GM03348 (cell line): ENCODE measurements around the gene PKN1.
"Not testable (repeated sequence)": the region's sequence is repeated elsewhere in the genome, so short reads cannot be mapped to it uniquely, and the experiment has no call there.

Experiments
- DNase-seq: peaks from one replicate; pipeline ENCODE4 v3.0.0; 2012; ENCODE audit warnings: low spot score

The PKN1 gene

GRCh38 chr19:14430712-14431111 is 2.4 kb upstream of the PKN1 start:
- DNase-seq, result no peak

- DNase-seq, result peak; percentile 29
These were observed 722 bp downstream of the PKN1 start for GRCh38 chr19:14433554-14434501.

- DNase-seq, result peak; percentile 86
These were observed 1.6 kb downstream of the PKN1 start for GRCh38 chr19:14434543-14435319.

DNA sequence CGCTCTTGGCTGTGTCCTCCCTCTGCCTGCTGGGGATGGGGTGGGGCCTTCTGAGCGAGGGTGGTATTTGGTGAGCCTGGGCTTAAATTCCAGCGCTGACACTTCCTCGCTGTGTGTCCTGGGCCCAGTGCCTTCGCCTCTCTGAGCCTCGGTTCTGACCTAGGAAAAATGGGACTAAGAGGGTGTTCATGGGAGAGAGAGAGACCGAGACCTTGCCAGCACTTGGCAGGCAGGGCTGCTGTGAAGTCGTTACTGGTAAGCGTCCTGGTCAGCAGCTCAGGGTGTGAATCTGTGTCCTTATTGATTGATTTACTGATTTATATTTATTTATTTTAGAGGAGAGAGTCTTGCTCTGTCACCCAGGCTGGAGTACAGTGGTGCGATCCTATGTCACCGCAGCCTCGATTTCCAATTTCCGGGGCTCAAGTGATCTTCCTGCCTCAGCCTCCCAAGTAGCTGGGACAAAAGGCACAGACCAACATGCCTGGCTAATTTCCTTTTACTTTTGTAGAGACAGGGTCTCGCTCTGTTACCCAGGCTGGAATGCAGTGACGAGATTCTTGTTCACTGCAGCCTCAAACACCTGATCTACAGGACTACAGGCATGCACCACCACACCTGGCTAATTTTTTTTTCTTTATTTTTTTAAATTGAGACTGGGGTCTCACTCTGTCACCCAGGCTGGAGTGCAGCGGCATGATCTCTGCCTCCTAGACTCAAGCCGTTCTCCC is 2.4 kb downstream of the PKN1 start:
- DNase-seq, result no peak

- no peak for DNase-seq
These were observed 4.6 kb downstream of the PKN1 start for GRCh38 chr19:14437578-14438140.

- DNase-seq, result no peak
These were observed 5.9 kb downstream of the PKN1 start for GRCh38 chr19:14439014-14439413.

DNA sequence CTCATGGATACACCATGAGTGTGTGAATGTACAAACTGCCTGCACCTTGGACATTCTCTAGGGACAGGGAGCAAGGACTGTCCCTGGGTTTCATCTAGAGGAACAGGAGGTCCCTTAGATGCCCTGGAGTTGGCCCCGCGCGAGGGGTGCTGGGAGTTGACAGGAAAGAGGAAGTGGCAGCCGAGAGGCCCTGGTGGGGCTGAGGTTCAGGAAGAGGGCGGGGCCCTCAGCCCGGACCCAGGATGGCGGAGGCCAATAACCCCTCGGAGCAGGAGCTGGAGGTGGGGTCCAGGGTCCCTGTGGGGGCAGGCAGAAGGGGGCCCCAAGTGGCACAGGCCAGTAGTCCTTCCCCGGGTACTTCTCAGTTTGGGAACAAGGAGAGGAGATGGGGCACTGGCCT is 6.9 kb downstream of the PKN1 start:
- no peak for DNase-seq

DNA sequence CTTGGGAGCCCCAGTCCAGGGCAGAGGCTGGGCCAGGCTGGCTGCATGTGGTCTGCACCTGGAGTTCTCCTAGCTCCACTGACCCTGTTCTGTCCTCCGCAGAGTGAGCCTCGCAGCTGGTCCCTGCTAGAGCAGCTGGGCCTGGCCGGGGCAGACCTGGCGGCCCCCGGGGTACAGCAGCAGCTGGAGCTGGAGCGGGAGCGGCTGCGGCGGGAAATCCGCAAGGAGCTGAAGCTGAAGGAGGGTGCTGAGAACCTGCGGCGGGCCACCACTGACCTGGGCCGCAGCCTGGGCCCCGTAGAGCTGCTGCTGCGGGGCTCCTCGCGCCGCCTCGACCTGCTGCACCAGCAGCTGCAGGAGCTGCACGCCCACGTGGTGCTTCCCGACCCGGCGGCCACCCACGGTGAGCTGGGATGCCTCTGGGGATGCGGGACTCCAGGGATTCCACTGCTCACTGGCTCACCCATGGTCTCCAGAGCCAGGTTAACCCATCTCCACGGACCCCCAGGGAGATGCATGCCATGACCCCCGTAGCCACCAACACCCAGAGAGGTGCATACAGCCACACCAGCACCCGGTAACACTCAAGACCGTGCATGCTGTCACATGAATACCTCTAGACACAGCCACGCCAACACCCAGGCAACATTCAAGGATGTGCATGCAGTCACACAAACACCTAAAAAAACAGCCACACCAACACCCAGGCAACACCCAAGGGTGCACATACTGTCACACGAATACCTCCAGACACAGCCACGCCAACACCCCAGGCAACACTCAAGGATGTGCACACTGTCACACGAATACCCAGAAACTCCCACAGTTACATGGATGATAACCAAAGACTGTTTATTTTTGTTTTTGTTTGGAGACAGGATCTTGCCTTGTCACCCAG is 8.2 kb downstream of the PKN1 start:
- no peak for DNase-seq

- DNase-seq, result no peak
These were observed 10.0 kb downstream of the PKN1 start for GRCh38 chr19:14442891-14443631.

GRCh38 chr19:14443632-14444216 is 10.6 kb downstream of the PKN1 start:
- DNase-seq, result no peak

DNA sequence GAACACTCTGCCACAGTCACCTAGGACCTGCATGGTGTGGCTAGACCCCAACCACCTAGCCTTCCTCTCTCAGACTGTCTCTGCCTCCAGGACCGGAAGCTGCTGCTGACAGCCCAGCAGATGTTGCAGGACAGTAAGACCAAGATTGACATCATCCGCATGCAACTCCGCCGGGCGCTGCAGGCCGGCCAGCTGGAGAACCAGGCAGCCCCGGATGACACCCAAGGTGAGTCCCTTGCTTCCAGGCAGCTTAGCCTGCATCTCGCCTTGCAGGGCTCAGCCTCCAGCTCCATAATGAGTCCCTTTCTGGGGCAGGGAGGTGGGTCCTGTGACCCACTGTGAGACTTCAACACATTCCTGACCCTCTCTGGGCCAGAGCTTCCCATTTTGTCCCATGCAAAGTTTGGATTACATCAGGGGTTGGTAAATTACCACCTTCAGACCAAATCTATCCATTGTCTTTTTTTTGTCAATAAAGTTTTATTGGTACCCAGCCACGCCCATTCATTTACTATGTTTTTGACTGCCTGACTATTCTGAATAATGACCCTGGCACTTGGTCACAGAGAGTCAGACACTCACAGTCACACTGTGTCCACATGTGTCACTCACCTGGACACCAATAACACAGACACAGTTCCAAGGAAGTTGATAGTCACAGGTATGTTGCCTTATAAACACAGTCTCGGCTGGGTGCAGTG is 13.4 kb downstream of the PKN1 start:
- DNase-seq, result no peak

GRCh38 chr19:14449321-14449720 is 16.2 kb downstream of the PKN1 start:
- no peak for DNase-seq

DNA sequence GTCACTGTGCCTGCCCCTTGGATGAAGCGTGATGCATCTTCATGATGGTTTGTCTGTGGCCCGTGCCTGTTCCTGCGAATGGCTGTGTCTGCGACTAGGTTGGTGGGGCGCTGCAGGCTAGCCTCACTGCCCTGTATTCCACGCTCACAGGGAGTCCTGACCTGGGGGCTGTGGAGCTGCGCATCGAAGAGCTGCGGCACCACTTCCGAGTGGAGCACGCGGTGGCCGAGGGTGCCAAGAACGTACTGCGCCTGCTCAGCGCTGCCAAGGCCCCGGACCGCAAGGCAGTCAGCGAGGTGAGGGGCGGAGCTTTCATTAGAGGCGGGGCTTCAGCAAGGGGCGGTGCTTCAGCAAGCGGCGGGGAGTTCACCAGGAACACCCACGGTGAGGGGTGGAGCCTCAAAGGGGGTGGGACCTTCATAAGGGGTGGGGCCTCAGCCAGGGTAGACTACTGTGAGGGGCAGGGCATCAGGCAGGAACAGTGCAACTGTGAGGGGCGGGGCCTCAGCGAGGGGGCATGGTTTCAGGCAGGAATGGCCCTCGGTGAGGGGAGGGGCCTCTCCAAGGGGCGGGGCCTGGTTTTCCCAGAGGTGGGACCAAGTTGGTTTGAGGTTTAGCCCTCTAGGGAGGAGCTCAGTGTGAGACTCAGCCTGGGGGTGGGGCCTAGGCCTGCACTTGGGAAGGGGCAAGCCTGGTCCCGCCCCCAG is 17.2 kb downstream of the PKN1 start:
- peak; percentile 55 for DNase-seq

DNA sequence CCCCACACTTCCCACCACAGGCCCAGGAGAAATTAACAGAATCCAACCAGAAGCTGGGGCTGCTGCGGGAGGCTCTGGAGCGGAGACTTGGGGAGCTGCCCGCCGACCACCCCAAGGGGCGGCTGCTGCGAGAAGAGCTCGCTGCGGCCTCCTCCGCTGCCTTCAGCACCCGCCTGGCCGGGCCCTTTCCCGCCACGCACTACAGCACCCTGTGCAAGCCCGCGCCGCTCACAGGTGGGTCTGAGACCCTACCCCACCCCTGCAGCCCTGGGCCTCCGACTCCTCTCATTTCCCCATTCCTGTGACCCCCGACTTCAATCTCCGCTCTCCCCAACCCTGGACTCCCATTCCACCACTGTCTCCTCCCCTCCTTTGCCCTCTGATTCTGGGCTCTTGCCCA is 17.8 kb downstream of the PKN1 start:
- no peak for DNase-seq

DNA sequence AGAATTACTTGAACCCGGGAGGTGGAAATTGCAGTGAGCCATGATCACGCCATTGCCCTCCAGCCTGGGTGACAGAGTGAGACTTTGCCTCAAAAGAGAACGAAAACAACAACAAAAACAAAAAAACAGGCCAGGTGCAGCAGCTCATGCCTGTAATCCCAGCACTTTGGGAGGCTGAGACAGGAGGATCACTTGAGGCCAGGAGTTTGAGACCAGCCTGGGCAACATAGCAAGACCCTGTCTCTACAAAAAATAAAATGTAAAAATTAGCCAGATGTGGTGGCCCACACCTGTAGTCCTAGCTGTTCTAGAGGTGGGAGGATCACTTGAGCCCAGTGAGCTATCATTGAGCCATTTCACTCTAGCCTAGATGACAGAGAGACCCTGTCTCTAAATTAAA is 19.2 kb downstream of the PKN1 start:
- not testable (repeated sequence) for DNase-seq

- no peak for DNase-seq
These were observed 26.6 kb downstream of the PKN1 start for GRCh38 chr19:14459703-14460102.

DNA sequence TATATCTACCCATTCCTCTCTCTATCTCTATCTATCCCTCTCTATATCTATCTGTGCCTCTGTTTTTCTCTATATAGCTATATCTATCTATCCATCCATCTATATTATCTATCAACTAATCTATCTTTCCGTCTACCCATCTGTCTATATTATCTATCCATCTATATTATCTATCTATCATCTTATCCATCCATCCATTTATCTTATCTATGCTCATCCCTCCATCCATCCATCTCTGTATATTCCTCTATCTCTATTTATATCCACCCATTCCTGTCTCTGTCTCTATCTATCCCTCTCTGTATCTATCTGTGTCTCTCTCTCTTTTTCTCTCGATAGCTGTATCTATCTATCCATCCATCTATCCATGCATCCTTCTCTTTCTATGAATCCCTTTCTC is 27.8 kb downstream of the PKN1 start:
- DNase-seq, result no peak

DNA sequence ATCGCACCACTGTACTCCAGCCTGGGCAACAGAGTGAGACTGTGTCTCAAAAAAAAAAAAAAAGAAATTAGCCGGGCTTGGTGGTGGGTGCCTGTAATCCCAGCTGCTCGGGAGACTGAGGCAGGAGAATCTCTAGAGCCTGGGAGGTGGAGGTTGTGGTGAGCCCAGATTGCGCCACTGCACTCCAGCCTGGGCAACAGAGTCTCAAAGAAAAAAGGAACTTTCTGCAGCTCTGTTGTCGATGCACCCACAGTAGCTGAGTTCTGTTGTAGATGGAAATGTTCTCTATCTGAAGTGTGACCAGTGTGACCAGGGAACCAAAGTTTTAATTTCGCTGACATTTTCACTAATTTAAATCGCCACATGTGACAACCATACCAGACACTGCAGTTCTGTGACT is 29.3 kb downstream of the PKN1 start:
- not testable (repeated sequence) for DNase-seq

DNA sequence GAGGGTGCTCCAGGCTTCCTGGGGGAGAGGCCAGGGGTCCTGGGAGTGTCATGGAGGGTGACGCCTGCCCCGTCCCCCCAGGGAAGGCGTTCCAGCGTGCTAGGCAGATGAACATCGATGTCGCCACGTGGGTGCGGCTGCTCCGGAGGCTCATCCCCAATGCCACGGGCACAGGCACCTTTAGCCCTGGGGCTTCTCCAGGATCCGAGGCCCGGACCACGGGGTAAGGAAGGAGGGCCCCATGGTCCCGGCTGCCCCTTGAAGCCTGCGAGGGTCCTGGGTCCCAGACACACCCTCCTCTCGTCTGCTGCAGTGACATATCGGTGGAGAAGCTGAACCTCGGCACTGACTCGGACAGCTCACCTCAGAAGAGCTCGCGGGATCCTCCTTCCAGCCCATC is 30.6 kb downstream of the PKN1 start:
- DNase-seq, result no peak
